CD4-positive, alpha-beta memory T cell (primary cell): Measurements from ENCODE around the gene RCC1. TPM values are rescaled to one million over a fixed set of nuclear protein-coding genes. Genes with fewer than 3 reads are reported as not detected.
"Not testable (repeated sequence)": the region's sequence is repeated elsewhere in the genome, so short reads cannot be mapped to it uniquely, and the experiment has no call there.

Source experiments
- CTCF ChIA-PET: fragments of 350-600 bp; sonication (Branson Sonifier 250); formaldehyde crosslinking; loops from one replicate; lab custom pipeline; 2021; ENCODE audit warnings: inconsistent platforms; ENCODE audit not compliant: partially characterized antibody; lab: Charles Lee
- POLR2A ChIA-PET: fragments of 350-600 bp; sonication (Branson Sonifier 250); formaldehyde crosslinking; loops from one replicate; lab custom pipeline; 2021; ENCODE audit not compliant: partially characterized antibody; lab: Charles Lee
- DNase-seq, 5 donors: peaks; one replicate each; pipeline versions ENCODE4 v3.0.0 to v3.0.0-alpha.2; 2020 to 2022; ENCODE audit warnings: mixed read lengths in 1 of 5
- H3K27ac ChIP-seq: one replicate; pipeline ENCODE4 v1.7.0; 2013; ENCODE audit warnings: low read depth, low read length
- H3K27me3 ChIP-seq: 2 replicates; pipeline ENCODE4 v1.7.0; 2013; ENCODE audit warnings: mild to moderate bottlenecking, low read length, moderate library complexity; ENCODE audit not compliant: insufficient read depth
- H3K36me3 ChIP-seq: 2 replicates; pipeline ENCODE4 v1.7.0; 2013; ENCODE audit warnings: mild to moderate bottlenecking, low read length, moderate library complexity; ENCODE audit not compliant: insufficient read depth
- H3K4me1 ChIP-seq: 2 replicates; pipeline ENCODE4 v1.7.0; 2013; ENCODE audit warnings: mild to moderate bottlenecking, low read length, moderate library complexity; ENCODE audit not compliant: insufficient read depth
- H3K4me3 ChIP-seq, 2 donors: one replicate each; pipeline ENCODE4 v1.7.0; 2013; ENCODE audit warnings: low read length in 2 of 2, mild to moderate bottlenecking in 1 of 2
- H3K9me3 ChIP-seq, 2 donors: one replicate each; pipeline ENCODE4 v1.7.0; 2013; ENCODE audit warnings: low read length in 2 of 2, control low read depth in 1 of 2; ENCODE audit not compliant: control insufficient read depth in 1 of 2
- H3K27ac Mint-ChIP-seq, 7 donors: one replicate each; pipeline ENCODE4 v1.8.0; 2020 to 2021; ENCODE audit warnings: mixed read lengths in 7 of 7, mild to moderate bottlenecking in 6 of 7, inconsistent platforms in 3 of 7, moderate library complexity in 3 of 7
- H3K27me3 Mint-ChIP-seq, 2 donors: one replicate each; pipeline ENCODE4 v1.8.0; 2020 to 2021; ENCODE audit warnings: mixed read lengths in 2 of 2
- H3K36me3 Mint-ChIP-seq, 2 donors: one replicate each; pipeline ENCODE4 v1.8.0; 2020 to 2021; ENCODE audit warnings: mixed read lengths in 2 of 2, inconsistent platforms in 1 of 2, mild to moderate bottlenecking in 1 of 2
- H3K4me1 Mint-ChIP-seq, 4 donors: one replicate each; pipeline ENCODE4 v1.8.0; 2020 to 2021; ENCODE audit warnings: mixed read lengths in 4 of 4, mild to moderate bottlenecking in 1 of 4
- H3K4me3 Mint-ChIP-seq, 8 donors: one replicate each; pipeline ENCODE4 v1.8.0; 2020 to 2021; ENCODE audit warnings: mixed read lengths in 8 of 8, mild to moderate bottlenecking in 7 of 8, moderate library complexity in 6 of 8, inconsistent platforms in 3 of 8
- H3K9me3 Mint-ChIP-seq, 8 donors: one replicate each; pipeline ENCODE4 v1.8.0; 2020 to 2021; ENCODE audit warnings: mixed read lengths in 8 of 8, mild to moderate bottlenecking in 5 of 8, inconsistent platforms in 3 of 8, moderate library complexity in 1 of 8
- intact Hi-C: fragments of 100-400 bp; cut with micrococcal nuclease; formaldehyde crosslinking; loops from one replicate; pipeline ENCODE4 v1.15.1; 2023
- polyA plus RNA-seq, 2 donors: library from polyadenylated mRNA; unstranded; fragments of 300-500 nt; fragmentation: Illumina TruSeq; gene quantifications; one replicate each; pipeline ENCODE4 v1.2.3, GENCODE V29; 2021
- total RNA-seq, 2 experiments: library from RNA; stranded (reverse); gene quantifications; one replicate each; pipeline ENCODE4 v1.2.3, GENCODE V29; 2021

RCC1 gene
- total and polyA plus RNA-seq, 4 experiments from 2014 or later: 7.8 to 18.4 (median 14.2) TPM

DNA sequence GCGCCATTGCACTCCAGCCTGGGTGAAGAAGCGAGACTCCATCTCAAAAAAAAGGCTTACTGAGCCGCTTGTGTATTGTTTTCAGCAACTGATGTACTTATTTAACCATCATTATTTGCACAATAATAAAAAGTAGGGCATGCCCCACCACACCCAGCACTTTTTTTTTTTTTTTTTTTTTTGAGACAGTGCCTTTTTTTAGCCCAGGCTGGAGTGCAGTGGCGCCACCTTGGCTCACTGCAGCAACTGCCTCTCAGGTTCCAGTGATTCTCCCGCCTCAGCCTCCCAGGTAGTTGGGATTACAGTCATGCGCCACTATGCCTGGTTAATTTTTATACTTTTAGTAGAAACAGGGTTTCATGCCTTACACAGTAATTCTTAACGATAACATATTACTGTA lies 34.8 kb downstream of the RCC1 start:
- Histone ChIP-seq H3K4me1 (no peaks in the 10 kb centered on the region), H3K9me3 (no peaks in the 10 kb centered on the region), H3K27me3 (no peaks in the 10 kb centered on the region), H3K4me3 (no peak overlapping the region), H3K27ac (no peak overlapping the region), H3K36me3 (peaks cover 10% of the 10 kb centered on the region)
- CTCF ChIA-PET: no interaction called here
- H3K4me1 Mint-ChIP-seq: no peaks in the 10 kb centered on the region
- intact Hi-C loops: no loop called here
- H3K27ac Mint-ChIP-seq: no peak overlapping the region
- H3K36me3 Mint-ChIP-seq: peaks cover 9 to 12% of the 10 kb centered on the region in 2 donors
- no peak for DNase-seq
- POLR2A ChIA-PET: no interaction called here
- no peak overlapping the region for H3K4me3 Mint-ChIP-seq
- no peaks in the 10 kb centered on the region for H3K9me3 Mint-ChIP-seq
- no peaks in the 10 kb centered on the region for H3K27me3 Mint-ChIP-seq

DNA sequence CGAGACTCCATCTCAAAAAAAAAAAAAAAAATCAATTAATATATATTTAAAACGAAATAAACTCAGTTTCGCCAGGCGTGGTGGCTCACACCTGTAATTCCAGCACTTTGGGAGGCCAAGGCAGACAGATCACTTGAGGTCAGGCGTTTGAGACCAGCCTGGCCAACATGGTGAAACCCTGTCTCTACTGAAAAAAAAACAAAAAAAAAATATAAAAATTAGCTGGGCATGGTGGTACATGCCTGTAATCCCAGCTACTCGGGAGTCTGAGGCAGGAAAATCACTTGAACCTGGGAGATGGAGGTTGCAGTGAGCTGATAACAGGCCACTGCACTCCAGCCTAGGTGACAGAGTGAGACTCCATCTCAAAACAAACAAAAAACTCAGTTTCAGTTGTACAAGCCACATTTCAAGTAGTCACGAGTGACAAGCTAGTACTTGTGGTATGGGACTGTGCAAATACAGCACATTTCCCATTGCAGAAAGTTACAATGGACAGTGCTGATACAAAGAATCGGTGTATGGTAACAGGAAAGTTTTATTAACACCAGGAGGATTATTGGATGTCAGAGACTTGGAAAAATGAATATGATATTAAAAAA lies 35.7 kb downstream of the RCC1 start:
- H3K27me3 Mint-ChIP-seq, H3K4me1 Mint-ChIP-seq, CTCF ChIA-PET: not testable (repeated sequence)

GRCh38 chr1:28545246-28545628 lies 39.4 kb downstream of the RCC1 start:
- H3K36me3 ChIP-seq: no peaks in the 10 kb centered on the region
- H3K27ac ChIP-seq: no peak overlapping the region
- ChIA-PET POLR2A (interaction anchor here (1.0 kb wide), 1 partner anchor 36 kb away, joined by 4 read pairs; no protein-coding TSS in a partner anchor), CTCF (interaction anchor here (1.4 kb wide), 1 partner anchor 58 kb away, joined by 3 read pairs; no protein-coding TSS in a partner anchor)
- no peak for DNase-seq
- H3K27ac Mint-ChIP-seq: no peak overlapping the region
- H3K27me3 Mint-ChIP-seq: no peaks in the 10 kb centered on the region
- H3K27me3 ChIP-seq: no peaks in the 10 kb centered on the region
- no peaks in the 10 kb centered on the region for H3K4me1 Mint-ChIP-seq
- H3K36me3 Mint-ChIP-seq: no peaks in the 10 kb centered on the region
- no peaks in the 10 kb centered on the region for H3K9me3 Mint-ChIP-seq
- no peaks in the 10 kb centered on the region for H3K4me1 ChIP-seq
- H3K4me3 ChIP-seq: no peak overlapping the region
- no peaks in the 10 kb centered on the region for H3K9me3 ChIP-seq
- H3K4me3 Mint-ChIP-seq: no peak overlapping the region
- intact Hi-C loops: no loop called here

More for the DNA sequence above, 35.7 kb downstream of the RCC1 start:
- H3K4me3 ChIP-seq, H3K27me3 ChIP-seq, H3K4me3 Mint-ChIP-seq, H3K27ac ChIP-seq, H3K36me3 Mint-ChIP-seq, H3K27ac Mint-ChIP-seq, H3K9me3 Mint-ChIP-seq, intact Hi-C loops, H3K36me3 ChIP-seq, H3K4me1 ChIP-seq, DNase-seq, H3K9me3 ChIP-seq: not testable (repeated sequence)
- POLR2A ChIA-PET: interaction anchor here (0.6 kb wide), 1 partner anchor 40 kb away, joined by 3 read pairs; no protein-coding TSS in a partner anchor

GRCh38 chr1:28548318-28548717 lies 42.5 kb downstream of the RCC1 start:
- Mint-ChIP-seq H3K27ac (no peak overlapping the region), H3K27me3 (no peaks in the 10 kb centered on the region), H3K4me1 (peaks cover 2 to 16% (median 10%) of the 10 kb centered on the region in 4 donors), H3K4me3 (no peak overlapping the region), H3K36me3 (peaks cover 0 to 9% of the 10 kb centered on the region in 2 donors), H3K9me3 (peaks cover 0 to 2% (median 0%) of the 10 kb centered on the region in 8 donors)
- no peak overlapping the region for H3K27ac ChIP-seq
- no peak overlapping the region for H3K4me3 ChIP-seq
- H3K36me3 ChIP-seq: no peaks in the 10 kb centered on the region
- peaks cover 8% of the 10 kb centered on the region for H3K4me1 ChIP-seq
- ChIA-PET CTCF (interaction anchor here (1.4 kb wide), 1 partner anchor 33 kb away, joined by 4 read pairs; no protein-coding TSS in a partner anchor), POLR2A (no interaction called here)
- no peaks in the 10 kb centered on the region for H3K27me3 ChIP-seq
- no peak for DNase-seq
- intact Hi-C loops: no loop called here
- H3K9me3 ChIP-seq: no peaks in the 10 kb centered on the region

GRCh38 chr1:28551381-28551780 lies 45.5 kb downstream of the RCC1 start:
- Mint-ChIP-seq H3K4me3 (peak overlapping the region in 4 of 8 donors; percentile 4 to 99 (median 44)), H3K9me3 (peaks cover 0 to 2% (median 0%) of the 10 kb centered on the region in 8 donors), H3K36me3 (peaks cover 6 to 18% of the 10 kb centered on the region in 2 donors), H3K4me1 (peaks cover 11 to 35% (median 19%) of the 10 kb centered on the region in 4 donors), H3K27me3 (no peaks in the 10 kb centered on the region), H3K27ac (peak overlapping the region in 3 of 7 donors; percentile 18 to 99 (median 99))
- ChIA-PET POLR2A (interaction anchor here (0.5 to 7.8 kb wide), 5 partner anchors 28 to 1803 kb away, joined by 3 to 199 read pairs (median 22); partner anchors contain the start of gene RCC1), CTCF (interaction anchor here (0.7 to 2.3 kb wide), 4 partner anchors 30 to 514 kb away, joined by 3 to 12 read pairs (median 4); partner anchors contain the start of gene YTHDF2)
- intact Hi-C loops: no loop called here
- Histone ChIP-seq H3K36me3 (no peaks in the 10 kb centered on the region), H3K27ac (no peak overlapping the region), H3K4me3 (no peak overlapping the region), H3K9me3 (no peaks in the 10 kb centered on the region), H3K4me1 (peaks cover 21% of the 10 kb centered on the region), H3K27me3 (no peaks in the 10 kb centered on the region)
- no peak for DNase-seq

DNA sequence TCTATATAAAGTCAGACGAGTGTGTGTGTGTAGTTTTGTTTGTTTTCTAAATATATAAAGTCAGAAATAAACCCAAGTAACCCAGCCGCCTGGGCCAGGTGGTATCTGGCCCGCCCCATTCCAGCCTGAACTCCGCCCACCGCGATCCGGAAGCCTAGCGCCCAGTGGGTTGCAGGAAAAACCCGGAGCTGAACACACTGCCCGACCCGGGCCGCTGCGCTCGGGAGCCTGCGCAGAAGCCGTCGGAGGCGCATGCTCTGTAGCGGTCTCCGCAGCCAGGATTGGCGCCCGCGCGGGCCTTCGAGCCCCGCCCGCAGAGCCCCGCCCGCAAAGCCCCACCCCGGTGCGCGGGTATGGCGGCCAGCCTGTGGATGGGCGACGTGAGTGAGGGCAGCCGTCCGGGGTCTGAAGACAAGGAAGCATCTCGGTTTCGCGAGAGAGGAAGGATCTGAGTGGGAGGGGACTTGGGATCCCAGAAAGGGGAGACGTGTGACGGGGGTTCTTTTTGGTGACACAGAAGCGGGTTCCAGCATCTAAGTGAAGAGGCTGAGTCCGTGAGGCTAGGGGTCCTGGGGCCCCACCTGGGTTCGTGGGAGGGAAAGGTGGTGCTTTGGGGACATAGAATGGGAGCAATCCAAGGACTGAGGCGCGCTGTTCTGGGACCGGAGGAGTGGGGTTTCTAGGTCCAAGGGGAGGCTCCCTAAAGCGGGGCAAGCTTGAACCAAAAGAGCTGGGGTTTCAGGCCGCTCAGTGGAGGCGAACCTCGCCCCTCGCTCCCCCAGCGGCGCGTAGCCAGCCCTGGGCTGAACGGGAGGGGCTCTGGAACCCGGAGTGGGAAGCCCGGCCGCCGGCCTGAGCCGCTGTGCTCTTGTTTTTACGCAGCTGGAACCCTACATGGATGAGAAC lies 47.2 kb downstream of the RCC1 start, which contains the start of gene TRNAU1AP:
TSS of gene TRNAU1AP (plus strand) at position 328 of the 906 bp plus-strand sequence. CDS start at position 354, 26 bp downstream.
- Histone ChIP-seq H3K27me3 (no peaks in the 10 kb centered on the region), H3K27ac (peak within 1 kb of the TSS; percentile 80), H3K36me3 (no peaks in the 10 kb centered on the region), H3K4me1 (peaks cover 21% of the 10 kb centered on the region), H3K4me3 (peak within 1 kb of the TSS; percentile 89 to 96), H3K9me3 (no peaks in the 10 kb centered on the region)
- ChIA-PET POLR2A (interaction anchor here (0.6 to 7.8 kb wide), 18 partner anchors 11 to 306 kb away, joined by 3 to 199 read pairs (median 4); partner anchors contain the start of genes GMEB1, MED18, RCC1 and RNU11), CTCF (interaction anchor here (0.7 to 2.5 kb wide), 3 partner anchors 28 to 193 kb away, joined by 3 to 23 read pairs (median 6); partner anchors contain the start of gene GMEB1)
- intact Hi-C loops: loop anchor here (1.0 to 2.0 kb wide), 7 partner anchors 28 to 306 kb away; partner anchors contain the start of genes GMEB1, RCC1, RNU11 and YTHDF2
- Mint-ChIP-seq H3K27me3 (no peaks in the 10 kb centered on the region), H3K9me3 (peaks cover 0 to 2% (median 0%) of the 10 kb centered on the region in 8 donors), H3K27ac (peak within 1 kb of the TSS; percentile 96 to 99 (median 98)), H3K4me1 (peaks cover 11 to 35% (median 19%) of the 10 kb centered on the region in 4 donors), H3K4me3 (peak within 1 kb of the TSS; percentile 98 to 100 (median 99)), H3K36me3 (peaks cover 6 to 21% of the 10 kb centered on the region in 2 donors)
- peak; percentile 96 to 98 (median 97) for DNase-seq
